HG03045 (cell line): ENCODE measurements around the gene DLG1.
"Not testable (repeated sequence)": the region's sequence is repeated elsewhere in the genome, so short reads cannot be mapped to it uniquely, and the experiment has no call there.

Experiments used
- ATAC-seq: cut with Tn5 transposase; IDR thresholded peaks from one replicate; pipeline ENCODE4 v1.9.1; 2021; ENCODE audit warnings: mild to moderate bottlenecking, moderate library complexity; ENCODE audit not compliant: unreplicated experiment

The DLG1 gene

DNA sequence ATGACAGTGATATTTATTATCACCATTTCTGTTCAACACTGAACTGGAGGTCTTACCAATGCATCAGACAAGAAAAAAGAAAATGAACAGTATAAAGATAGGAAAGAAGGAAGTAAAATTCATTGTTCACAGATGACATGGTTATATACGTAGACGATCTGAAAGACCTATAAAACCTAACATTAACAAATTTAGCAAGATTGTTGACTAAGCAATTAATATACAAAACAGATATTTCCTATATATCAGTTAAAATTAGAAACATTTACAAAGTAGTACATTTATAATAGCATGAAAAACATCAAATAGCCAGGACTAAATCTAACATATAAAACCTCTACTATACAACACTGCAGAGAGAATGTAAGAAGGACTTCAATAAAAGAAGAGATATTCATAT, 176.0 kb downstream of the DLG1 start:
- no peak for ATAC-seq

DNA sequence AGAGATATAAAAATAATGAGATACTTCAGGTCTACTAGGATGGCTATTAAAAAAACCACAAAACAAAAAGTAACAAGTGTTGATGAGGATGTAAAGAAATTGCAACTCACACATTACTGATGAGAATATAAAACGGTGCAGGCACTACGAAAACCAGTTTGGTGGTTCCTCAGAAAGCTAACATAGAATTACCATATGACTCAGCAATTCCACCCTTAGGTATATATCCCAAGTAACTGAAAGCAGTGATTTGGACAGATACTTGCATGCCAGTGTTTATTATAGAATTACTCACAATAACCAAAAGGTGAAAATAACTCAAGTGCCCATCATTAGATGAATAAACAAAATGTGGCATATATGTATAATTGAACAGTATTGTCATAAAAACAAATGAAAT, 181.3 kb downstream of the DLG1 start:
- ATAC-seq, result no peak

GRCh38 chr3:197114007-197114406, 184.4 kb downstream of the DLG1 start:
- no peak for ATAC-seq

DNA sequence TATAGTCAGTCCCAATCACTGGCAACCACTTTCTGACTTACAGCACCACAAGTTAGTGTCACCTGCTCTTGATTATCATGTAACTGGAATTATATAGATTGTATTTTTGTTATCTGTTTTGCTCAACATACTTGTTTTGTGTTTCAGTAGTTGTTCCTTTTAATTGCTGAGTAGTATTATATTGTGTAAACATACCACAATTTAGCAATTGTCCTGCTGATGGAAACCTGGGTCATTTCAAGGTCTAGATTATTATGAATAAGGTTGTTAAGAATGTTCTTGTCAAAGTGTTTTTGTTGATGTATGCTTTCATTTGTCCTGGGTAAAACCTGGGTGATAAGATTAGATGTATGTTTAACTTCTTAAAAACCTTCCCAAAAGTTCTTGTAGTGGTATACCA, 186.7 kb downstream of the DLG1 start:
- ATAC-seq, result no peak

DNA sequence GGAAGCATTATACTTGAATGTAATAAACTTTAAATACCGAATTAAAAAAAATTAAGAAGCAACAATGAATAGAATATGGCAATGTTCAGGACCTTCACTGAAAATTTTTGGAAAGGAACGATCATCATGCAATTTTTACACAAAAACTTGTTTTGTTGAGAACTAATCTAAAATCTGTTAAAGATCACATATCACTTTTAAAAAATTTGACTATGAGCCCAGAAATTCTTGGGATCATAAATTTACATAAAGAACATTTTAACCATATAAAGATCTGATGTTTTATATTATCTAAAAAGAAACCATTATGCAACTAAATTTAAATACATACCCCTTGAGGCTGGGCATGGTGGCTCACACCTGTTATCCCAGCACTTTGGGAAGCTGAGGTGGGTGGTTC, 192.6 kb downstream of the DLG1 start:
- ATAC-seq, result no peak

DNA sequence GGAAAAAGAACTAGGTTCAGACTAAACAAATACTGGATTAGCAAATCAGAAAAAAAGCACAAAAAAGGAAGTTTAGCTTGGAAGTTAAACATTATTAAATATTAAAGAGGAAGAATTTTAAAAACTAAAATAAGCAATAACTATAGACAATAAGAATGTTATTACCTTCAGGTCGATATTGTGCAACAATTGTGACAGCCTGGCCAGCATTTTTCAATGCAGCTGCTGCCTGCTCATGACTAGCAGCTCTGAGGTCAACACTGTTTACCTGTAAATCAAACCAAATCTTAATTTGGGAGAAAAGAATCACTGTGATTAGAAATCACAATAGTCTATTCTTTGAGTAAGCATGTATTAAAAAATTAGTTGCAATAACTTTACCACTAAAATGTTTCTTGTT, 193.7 kb downstream of the DLG1 start:
- ATAC-seq, result no peak

DNA sequence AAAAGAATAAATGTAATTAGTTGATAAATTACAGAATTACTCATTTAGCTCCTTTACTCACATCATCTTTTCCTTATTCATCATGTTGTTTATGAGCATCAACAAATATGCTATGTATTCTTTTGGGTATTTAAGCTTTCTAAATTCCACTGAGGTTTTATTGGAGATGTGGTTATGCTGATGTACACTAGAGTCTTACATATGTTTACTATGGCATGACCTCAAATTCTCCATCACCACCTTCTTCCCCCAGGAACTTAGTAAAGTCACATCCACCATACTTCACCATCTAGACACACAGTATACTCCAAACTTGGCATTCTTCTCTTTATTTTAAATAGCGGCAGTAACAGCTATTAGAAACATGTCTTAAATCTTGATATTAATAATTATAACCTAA, 194.6 kb downstream of the DLG1 start:
- no peak for ATAC-seq

DNA sequence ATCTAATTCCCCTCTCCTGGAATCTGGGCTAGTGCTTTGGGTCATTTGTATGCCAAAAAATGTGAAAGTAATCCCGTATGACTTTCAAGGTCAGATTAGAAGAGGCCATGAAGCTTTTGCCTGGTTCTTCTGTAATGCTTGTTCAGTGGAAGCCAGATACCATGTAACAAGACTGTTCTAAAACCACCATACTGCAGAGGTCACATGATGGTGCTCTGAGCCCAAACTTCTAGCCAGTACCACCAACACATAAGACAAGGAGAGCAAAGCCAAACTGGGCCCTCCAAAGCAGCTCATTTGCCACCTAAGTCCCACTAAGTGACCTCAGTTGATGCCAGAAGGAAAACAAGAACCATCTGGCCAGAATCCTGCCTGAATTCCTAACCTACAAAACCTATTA, 204.5 kb downstream of the DLG1 start:
- no peak for ATAC-seq

GRCh38 chr3:197088370-197088769, 210.0 kb downstream of the DLG1 start:
- ATAC-seq, result no peak

DNA sequence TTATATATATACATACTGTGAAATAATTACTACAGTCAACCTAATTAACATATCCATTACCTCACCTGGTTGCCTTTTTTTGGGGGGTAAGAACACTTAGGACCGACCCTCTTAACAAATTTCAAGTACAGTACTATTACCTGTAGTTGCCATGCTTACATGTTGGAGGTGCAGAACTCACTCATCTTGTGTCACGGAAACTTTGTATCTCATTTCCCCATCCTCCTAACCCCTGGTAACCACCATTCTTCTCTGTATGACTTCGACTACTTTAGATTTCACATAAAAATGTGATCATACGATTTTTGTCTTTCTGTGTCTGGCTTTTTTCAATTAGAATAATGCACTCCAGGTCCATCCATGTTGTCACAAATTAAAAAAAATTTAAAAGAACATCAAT, 213.3 kb downstream of the DLG1 start:
- no peak for ATAC-seq

GRCh38 chr3:197083486-197083885, 214.9 kb downstream of the DLG1 start:
- no peak for ATAC-seq

GRCh38 chr3:197082871-197083270, 215.5 kb downstream of the DLG1 start:
- no peak for ATAC-seq

GRCh38 chr3:197080344-197080743, 218.1 kb downstream of the DLG1 start:
- no peak for ATAC-seq

GRCh38 chr3:197076415-197076814, 222.0 kb downstream of the DLG1 start:
- no peak for ATAC-seq

DNA sequence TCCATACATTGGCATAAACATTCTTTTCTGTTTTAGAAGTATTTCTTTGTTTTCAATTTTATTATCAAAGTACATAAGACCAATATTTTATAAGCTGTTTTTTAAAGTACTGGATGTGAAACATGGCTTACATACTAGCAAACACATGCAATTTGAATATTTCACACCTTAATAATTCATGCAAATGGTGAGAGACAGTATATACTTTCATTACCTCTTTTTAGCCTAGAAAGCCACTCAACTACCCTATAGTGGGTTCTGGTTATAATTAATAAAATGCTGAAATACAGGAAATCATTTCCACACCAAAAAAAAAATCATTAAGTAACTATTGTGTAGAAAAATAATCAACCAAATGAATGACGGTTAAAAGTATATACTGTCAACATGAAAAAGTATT, 230.3 kb downstream of the DLG1 start:
- ATAC-seq, result no peak

- no peak for ATAC-seq
These were observed 233.6 kb downstream of the DLG1 start for GRCh38 chr3:197064771-197065170.

GRCh38 chr3:197062446-197062845, 236.0 kb downstream of the DLG1 start:
- no peak for ATAC-seq

GRCh38 chr3:197051637-197052036, 246.8 kb downstream of the DLG1 start:
- ATAC-seq, result not testable (repeated sequence)

GRCh38 chr3:197050511-197050910, 247.9 kb downstream of the DLG1 start:
- no peak for ATAC-seq

- no peak for ATAC-seq
These were observed 255.9 kb downstream of the DLG1 start for GRCh38 chr3:197042539-197042938.

DNA sequence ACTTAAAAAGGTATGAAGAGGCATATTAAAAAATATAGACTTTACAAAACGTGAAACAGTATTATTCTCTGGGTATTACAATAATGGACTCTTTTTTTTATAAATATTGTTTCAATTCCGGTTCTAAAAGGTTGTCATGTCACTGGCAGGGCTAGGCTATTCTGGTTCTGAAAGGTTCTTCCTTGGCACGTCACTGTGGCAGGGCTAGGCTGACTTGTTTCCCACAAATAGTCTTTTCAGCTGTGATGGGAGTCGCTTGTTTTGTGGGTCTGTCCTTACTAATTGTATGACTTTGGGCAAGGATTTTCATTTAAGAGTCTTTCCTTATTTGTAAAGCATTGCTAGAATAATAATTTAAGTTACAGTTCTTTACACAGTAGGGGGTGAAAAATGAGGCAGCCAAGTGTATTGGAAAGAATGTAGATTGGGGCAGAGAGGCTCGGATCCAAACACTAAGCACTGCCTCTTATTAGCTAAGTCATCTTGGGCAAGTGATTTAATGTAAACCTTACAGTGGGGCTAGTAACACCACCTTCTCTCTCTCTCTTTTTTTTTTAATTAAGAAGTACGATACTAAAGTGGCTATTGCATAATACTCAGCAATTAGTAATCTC, 256.4 kb downstream of the DLG1 start:
- no peak for ATAC-seq

DNA sequence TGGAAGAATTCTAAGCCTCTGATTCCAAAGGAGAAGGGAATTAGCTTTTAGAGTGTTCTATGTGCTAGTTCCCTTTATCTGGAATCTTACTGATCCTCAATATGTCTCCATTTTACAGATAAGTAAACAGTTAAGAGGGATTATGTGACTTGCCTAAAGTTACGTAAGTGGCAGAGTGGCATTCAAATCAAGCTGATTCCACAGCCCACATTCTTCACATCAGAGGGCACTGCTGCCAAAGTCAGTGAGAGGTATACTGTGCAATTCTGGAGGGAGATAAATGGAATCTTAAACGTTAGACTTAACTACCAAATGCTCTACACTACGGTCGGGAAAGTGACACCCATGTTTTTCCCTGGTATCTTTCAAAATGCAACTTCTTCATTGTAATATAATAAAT, 257.8 kb downstream of the DLG1 start:
- no peak for ATAC-seq

DNA sequence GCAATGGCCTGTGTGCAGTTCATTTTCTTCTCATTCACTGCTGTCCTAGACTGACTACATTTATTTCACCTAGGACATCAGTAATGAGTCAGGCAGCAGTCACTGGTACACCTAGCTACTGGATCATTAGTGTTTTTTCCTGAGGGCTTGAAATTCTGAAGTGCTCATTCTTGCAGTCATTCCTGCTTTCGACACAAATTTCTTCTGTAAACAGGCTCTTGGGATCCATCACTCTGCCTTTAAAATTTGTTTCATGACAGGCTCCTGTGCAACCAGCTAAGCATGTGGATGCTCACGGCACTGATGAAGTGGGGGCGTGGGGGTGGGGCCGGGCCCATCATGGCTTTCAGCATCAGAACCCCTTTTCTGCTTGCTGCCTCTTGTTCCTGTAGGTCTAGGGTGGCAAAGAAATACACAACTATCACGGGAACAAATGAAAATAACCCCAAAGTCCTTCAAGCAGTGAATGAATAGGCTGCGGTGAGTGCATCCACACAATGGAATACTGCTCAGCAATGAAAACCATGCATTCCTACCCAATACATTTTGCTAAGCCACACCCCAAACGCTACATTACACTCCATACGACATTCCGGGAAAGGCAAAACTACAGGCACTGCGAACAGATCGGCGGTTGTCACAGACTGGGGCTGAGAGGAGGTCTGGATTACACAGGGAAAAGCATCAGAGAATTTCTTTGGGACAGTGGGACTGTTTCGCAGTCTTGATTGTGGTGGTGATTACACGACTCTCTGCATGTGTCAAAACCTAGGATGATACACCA, 259.5 kb downstream of the DLG1 start:
- ATAC-seq, result no peak
